NT2/D1 (cell line): Measurements from ENCODE around the gene TMPRSS9.

Source experiments
- DNase-seq: peaks from one replicate; pipeline ENCODE4 v3.0.0-alpha.2; 2011; ENCODE audit warnings: low read depth, low spot score
- H3K27me3 ChIP-seq: 2 replicates; pipeline ENCODE4 v1.6.0; 2011; ENCODE audit warnings: mild to moderate bottlenecking; ENCODE audit not compliant: insufficient read length, insufficient read depth
- H3K36me3 ChIP-seq: 2 replicates; pipeline ENCODE4 v1.6.1; 2011; ENCODE audit warnings: mild to moderate bottlenecking, low read length, mixed read lengths; ENCODE audit not compliant: insufficient read depth, insufficient read length
- H3K4me1 ChIP-seq: 2 replicates; pipeline ENCODE4 v1.5.1; 2011; ENCODE audit not compliant: insufficient read depth, insufficient read length
- H3K4me3 ChIP-seq: 2 replicates; pipeline ENCODE4 v1.5.1; 2011; ENCODE audit warnings: low read depth; ENCODE audit not compliant: insufficient read length
- H3K9ac ChIP-seq: 2 replicates; pipeline ENCODE4 v1.6.0; 2011; ENCODE audit warnings: low read depth; ENCODE audit not compliant: insufficient read length
- H3K9me3 ChIP-seq: 2 replicates; pipeline ENCODE4 v1.5.1; 2011; ENCODE audit warnings: mild to moderate bottlenecking, low read length; ENCODE audit not compliant: insufficient read depth
- SUZ12 ChIP-seq: IDR thresholded peaks from 2 replicates; pipeline ENCODE4 v1.6.1; 2011; ENCODE audit not compliant: insufficient read length, insufficient read depth; ENCODE audit errors: extremely low read depth
- YY1 ChIP-seq: IDR thresholded peaks from 2 replicates; pipeline ENCODE4 v1.6.1; 2011; ENCODE audit not compliant: insufficient read length, insufficient read depth
- ZNF274 ChIP-seq: IDR thresholded peaks from 2 replicates; pipeline ENCODE4 v1.6.1; 2011; ENCODE audit warnings: mild to moderate bottlenecking, low read depth, low read length

Gene TMPRSS9

DNA sequence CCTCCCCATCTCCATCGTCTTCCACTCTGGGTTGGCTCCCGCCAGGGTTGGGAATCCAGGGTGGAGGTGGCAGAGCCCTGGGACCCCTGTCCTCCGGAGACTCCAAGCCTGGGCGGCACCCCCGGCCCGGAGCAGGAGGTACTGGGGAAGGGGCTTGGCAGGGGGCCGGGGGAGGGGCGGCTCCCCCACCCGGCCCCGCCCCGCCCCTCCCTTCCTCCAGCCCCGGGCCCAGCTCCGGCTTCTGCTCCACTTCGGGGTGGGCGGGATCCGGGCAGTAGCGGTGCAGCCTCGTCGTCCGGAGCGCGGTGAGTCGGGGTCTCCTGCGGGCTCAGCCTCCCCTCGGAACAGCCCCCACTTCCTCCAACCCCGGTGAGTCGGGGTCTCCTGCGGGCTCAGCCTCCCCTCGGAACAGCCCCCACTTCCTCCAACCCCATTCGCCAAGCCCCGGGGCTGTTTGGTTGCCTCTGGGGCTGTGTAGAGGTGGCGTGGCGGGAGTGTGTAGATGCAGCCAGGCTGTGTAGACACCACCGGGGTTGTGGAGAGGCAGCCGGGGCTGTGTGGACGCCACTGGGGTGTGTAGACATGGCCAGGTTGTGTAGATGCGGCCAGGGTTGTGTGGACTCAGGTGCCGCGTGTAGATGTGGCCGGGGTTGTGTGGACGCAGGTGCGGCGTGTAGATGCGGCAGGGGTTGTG is at the start of gene TMPRSS9:
Gene TMPRSS9 (plus strand): TSS at position 274 of the 694 bp plus-strand sequence. CDS start 29,521 bp downstream, outside the sequence.
- Histone ChIP-seq H3K9me3 (no peaks in the 10 kb centered on the region), H3K9ac (peak within 1 kb of the TSS; percentile 1), H3K36me3 (peaks cover 12% of the 10 kb centered on the region), H3K4me1 (peaks cover 11% of the 10 kb centered on the region), H3K27me3 (peaks cover 4% of the 10 kb centered on the region), H3K4me3 (no peak within 1 kb of the TSS)
- DNase-seq: no peak
- TF ChIP-seq ZNF274 (no peak), YY1 (no peak), SUZ12 (no peak)

DNA sequence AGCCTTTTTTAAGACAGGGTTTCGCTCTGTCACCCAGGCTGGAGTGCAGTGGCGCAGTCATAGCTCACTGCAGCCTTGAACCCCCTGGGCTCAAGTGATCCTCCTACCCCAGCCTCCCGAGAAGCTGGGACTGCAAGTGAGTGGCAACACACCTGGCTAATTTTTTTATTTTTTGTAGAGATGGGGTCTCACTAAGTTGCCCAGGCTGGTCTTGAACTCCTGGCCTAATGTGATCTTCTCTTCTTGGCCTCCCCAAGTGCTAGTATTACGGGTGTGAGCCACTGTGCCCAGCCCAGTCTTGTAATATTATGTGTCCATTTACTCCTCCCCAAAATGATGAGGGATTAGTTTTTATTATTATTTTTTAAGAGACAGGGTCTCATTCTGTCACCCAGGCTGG is 49.0 kb upstream of the TMPRSS9 start:
- TF ChIP-seq YY1: no peak
- no peak for TF ChIP-seq SUZ12
- TF ChIP-seq ZNF274: no peak
- Histone ChIP-seq H3K27me3 (peaks cover 18% of the 10 kb centered on the region), H3K9ac (no peak overlapping the region), H3K9me3 (peaks cover 17% of the 10 kb centered on the region), H3K36me3 (no peaks in the 10 kb centered on the region), H3K4me1 (peaks cover 14% of the 10 kb centered on the region), H3K4me3 (no peak overlapping the region)
- DNase-seq: no peak

DNA sequence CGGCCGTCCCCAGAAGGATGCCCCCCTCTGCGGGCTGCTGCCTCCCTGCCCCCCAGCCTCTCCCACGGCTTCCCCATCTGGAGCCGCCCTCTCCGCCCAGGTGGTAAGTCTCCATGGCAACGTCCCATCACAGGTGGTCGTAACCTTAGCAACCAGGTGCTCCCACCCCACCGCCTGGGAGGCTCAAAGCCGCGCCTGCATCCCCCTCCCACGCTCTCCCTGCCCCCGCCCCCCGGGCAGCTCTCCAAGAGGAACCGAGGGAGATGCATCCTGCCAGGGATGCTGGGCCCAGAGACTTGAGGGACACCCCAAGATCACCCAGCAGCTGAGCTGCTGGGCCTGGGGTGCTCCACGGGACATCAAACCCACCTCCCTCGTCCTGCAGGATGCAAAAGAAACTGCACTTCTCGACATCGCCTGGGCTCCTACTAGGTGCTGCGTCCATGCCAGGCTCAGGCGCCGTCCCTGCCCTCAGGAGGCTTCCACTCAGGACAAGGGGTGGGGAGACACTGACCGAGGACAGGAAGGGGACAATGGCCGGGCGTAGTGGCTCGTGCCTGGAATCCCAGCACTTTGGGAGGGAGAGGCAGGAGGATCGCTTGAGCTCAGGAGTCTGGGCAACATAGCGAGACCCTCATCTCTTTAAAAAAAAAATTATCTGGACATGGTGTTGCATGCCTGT is 47.1 kb upstream of the TMPRSS9 start:
- H3K4me1 ChIP-seq: peaks cover 15% of the 10 kb centered on the region
- no peak for TF ChIP-seq SUZ12
- no peak for TF ChIP-seq YY1
- no peak for TF ChIP-seq ZNF274
- H3K9me3 ChIP-seq: peaks cover 17% of the 10 kb centered on the region
- no peak overlapping the region for H3K4me3 ChIP-seq
- H3K9ac ChIP-seq: no peak overlapping the region
- H3K36me3 ChIP-seq: no peaks in the 10 kb centered on the region
- no peak for DNase-seq
- peaks cover 6% of the 10 kb centered on the region for H3K27me3 ChIP-seq

DNA sequence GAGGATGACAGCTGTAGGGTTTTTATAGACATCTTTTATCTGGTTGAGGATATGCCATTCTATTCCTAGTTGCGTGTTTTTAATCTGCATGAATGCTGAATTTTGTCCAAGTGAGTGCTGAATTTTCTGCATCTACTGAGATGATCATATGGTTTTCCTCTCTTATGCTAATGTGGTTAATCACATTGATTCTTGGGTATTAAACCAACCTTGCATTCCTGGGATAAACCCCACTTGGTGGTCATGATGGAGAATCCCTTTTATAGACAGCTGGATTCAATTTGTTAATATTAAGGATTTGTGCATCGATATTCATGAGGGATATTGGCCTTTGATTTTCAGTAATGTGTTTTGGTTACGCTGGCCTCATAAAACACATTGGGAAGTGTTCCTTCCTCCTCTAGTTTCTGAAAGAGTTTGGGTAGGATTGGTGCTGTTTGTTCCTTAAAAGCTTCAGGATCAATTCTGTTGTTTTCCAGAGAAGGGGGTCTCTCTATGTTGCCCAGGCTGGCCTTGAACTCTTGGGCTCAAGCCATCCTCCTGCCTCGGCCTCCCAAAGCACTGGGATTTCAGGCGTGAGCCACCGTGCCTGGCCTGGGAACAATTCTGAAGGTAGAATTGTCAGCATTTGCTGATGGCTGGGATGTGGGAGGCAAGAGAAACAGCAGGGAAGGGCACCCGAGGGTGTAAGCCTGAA is 44.8 kb upstream of the TMPRSS9 start:
- H3K4me1 ChIP-seq: peaks cover 13% of the 10 kb centered on the region
- no peak for TF ChIP-seq YY1
- no peak for TF ChIP-seq SUZ12
- no peak for TF ChIP-seq ZNF274
- no peak overlapping the region for H3K4me3 ChIP-seq
- H3K36me3 ChIP-seq: no peaks in the 10 kb centered on the region
- no peak for DNase-seq
- no peak overlapping the region for H3K9ac ChIP-seq
- H3K9me3 ChIP-seq: peaks cover 17% of the 10 kb centered on the region
- no peaks in the 10 kb centered on the region for H3K27me3 ChIP-seq

DNA sequence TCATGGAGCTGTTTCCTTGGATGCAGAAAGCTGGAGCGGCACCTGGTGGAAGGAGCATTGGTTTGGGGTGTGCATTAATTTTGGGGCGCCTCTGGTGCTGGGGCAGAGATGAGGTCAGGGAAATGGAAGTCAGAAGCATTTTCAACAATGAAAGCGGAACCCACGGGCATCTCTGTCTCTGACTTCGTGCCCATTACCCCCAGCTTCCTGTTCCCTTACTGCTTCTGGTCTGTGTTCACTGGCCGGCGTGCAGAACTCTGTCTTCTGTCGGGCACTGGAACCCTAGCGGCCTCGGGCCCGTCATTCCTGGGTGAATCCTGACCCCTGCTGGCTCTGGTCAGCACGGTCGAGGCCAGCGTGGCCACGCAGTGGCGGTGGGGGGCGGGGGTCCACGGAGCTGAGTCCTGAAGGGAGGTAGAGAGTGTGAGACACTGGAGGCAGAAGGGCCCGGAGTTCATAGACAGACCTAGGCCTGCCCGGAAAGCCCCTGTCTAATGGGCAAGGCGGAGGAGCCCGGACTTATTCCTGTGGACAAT is 44.2 kb upstream of the TMPRSS9 start:
- no peak for TF ChIP-seq ZNF274
- no peak overlapping the region for H3K9ac ChIP-seq
- peaks cover 4% of the 10 kb centered on the region for H3K36me3 ChIP-seq
- H3K4me1 ChIP-seq: peaks cover 13% of the 10 kb centered on the region
- peaks cover 17% of the 10 kb centered on the region for H3K9me3 ChIP-seq
- H3K27me3 ChIP-seq: no peaks in the 10 kb centered on the region
- peak; percentile 39 for DNase-seq
- H3K4me3 ChIP-seq: no peak overlapping the region

DNA sequence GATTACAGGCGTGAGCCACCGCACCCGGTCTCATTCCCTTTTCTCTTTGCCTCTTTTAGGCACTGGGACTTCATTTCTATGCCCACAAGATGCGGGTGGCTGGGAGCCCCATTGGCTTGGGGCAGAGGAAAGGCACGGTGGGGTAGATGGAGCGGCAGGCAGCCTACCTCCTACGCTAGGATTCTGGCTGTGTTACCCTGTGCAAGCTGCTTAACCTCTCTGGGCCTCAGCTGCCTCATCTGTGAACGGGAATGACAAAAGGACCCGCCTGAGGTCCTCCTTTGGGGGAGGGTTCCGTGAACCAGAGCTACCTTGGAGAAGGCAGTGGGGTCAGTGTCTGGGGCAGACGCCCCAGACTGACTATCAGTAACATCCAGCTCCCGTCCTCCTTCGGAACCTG is 42.8 kb upstream of the TMPRSS9 start:
- Histone ChIP-seq H3K9ac (no peak overlapping the region), H3K4me3 (no peak overlapping the region), H3K9me3 (peaks cover 17% of the 10 kb centered on the region), H3K4me1 (peaks cover 13% of the 10 kb centered on the region), H3K36me3 (peaks cover 16% of the 10 kb centered on the region), H3K27me3 (no peaks in the 10 kb centered on the region)
- TF ChIP-seq ZNF274 (no peak), YY1 (no peak), SUZ12 (no peak)
- no peak for DNase-seq

DNA sequence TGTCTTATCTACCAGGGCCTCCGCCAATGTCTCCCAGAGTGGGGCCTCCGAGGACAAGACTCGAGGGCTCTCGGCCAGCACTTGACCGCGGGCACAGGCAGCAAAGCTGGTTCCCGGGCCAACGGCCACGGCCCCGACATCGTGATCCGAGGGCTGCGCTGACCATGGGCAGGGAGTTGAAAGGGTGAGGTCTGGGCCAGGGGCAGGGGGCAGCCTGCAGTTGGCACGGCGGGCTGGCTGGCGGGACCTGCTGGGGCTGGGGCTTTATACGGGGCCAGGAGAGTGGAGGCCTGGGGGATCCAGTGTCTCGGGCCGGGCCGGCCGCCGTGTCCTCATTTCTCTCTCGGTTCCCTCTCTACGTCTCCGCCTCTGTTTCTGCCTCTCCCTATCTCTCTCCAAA is 42.3 kb upstream of the TMPRSS9 start:
- H3K4me3 ChIP-seq: no peak overlapping the region
- no peak for TF ChIP-seq SUZ12
- no peak for TF ChIP-seq YY1
- TF ChIP-seq ZNF274: no peak
- peaks cover 13% of the 10 kb centered on the region for H3K4me1 ChIP-seq
- no peak overlapping the region for H3K9ac ChIP-seq
- no peaks in the 10 kb centered on the region for H3K27me3 ChIP-seq
- peaks cover 17% of the 10 kb centered on the region for H3K9me3 ChIP-seq
- H3K36me3 ChIP-seq: peaks cover 21% of the 10 kb centered on the region
- DNase-seq: no peak
